Measurements from ENCODE around the gene SLC28A2. TPM values are rescaled to one million over a fixed set of nuclear protein-coding genes. Genes with fewer than 3 reads are reported as not detected.

SLC28A2 gene
- total RNA-seq, 1 donor from 2014 or later: 0.35 TPM

DNA sequence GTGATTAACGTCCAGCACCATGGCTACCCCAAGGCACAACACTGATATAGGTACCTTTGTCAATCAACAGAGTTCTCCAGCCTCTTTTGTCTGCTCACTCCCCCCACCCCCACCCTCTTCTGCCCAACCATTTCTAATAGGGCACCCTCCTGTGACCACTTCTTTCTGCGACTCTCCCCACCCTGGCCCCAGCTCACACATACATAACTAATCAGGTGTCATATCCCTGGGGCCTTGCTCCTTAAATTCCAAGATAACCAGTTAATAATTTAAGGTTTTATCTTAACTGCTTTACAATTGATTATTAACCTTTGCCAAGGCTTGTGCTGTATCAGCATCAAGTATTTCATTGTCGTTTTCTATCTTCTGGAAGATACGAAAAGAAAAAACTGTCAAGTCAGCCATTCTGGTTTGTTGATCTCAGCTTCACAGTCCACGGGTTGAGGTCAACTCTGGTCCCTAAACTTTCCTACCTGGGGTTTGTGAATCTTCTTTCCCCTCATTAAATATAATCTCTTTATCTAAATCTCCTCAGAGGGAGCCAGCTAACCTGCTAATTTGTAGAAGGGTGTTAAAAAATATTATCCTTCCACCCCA is 27.3 kb upstream of the SLC28A2 start:
- DNase-seq: no peak

DNA sequence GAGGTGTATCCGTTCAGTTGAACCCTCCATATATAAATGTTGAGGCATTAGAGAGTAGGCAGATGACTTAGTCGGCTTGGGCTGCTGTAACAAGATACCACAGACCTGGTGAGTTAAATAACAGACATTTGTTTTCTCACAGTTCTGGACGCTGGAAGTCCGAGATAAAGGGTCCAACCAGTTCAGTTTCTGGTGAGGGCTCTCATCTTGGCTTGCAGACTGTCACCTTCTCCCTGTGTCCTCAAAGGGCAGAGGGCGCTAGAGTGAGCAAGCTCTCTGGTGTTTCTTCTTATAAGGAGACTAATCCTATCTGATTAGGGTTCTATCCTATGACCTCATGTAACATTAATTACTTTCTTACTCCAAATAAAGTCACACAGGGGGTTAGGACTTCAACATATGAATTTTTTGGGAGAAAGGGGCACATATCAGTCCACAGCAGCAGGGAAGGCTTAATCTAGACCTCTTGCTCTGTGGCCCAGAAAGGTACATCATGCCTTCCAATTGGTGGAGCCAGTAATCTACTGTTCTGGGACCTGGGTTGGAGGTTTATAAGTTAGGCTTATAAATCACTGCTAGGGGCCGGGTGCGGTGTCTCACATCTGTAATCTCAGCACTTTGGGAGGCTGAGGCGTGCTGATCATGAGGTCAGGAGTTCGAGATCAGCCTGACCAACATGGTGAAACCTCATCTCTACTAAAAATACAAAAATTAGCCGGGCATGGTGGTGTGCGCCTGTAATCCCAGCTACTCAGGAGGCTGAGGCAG is 26.3 kb upstream of the SLC28A2 start:
- Histone ChIP-seq H3K9me3 (no peaks in the 10 kb centered on the region), H3K27ac (no peak overlapping the region), H3K36me3 (no peaks in the 10 kb centered on the region), H3K27me3 (peaks cover 13% of the 10 kb centered on the region), H3K4me3 (no peak overlapping the region), H3K4me1 (no peaks in the 10 kb centered on the region)
- ATAC-seq: no peak
- TF ChIP-seq, protein P1, sequence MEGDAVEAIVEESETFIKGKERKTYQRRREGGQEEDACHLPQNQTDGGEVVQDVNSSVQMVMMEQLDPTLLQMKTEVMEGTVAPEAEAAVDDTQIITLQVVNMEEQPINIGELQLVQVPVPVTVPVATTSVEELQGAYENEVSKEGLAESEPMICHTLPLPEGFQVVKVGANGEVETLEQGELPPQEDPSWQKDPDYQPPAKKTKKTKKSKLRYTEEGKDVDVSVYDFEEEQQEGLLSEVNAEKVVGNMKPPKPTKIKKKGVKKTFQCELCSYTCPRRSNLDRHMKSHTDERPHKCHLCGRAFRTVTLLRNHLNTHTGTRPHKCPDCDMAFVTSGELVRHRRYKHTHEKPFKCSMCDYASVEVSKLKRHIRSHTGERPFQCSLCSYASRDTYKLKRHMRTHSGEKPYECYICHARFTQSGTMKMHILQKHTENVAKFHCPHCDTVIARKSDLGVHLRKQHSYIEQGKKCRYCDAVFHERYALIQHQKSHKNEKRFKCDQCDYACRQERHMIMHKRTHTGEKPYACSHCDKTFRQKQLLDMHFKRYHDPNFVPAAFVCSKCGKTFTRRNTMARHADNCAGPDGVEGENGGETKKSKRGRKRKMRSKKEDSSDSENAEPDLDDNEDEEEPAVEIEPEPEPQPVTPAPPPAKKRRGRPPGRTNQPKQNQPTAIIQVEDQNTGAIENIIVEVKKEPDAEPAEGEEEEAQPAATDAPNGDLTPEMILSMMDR (IDR thresholded peaks at IDR 0.05): no peak
- intact Hi-C loops (cut with DNase I): no loop called here
- no peak for DNase-seq

More for the DNA sequence above, 27.3 kb upstream of the SLC28A2 start:
- Histone ChIP-seq H3K4me3 (no peak overlapping the region), H3K36me3 (no peaks in the 10 kb centered on the region), H3K4me1 (no peaks in the 10 kb centered on the region), H3K9me3 (no peaks in the 10 kb centered on the region), H3K27ac (no peak overlapping the region), H3K27me3 (peaks cover 13% of the 10 kb centered on the region)
- TF ChIP-seq, protein P1 (IDR thresholded peaks at IDR 0.05): no peak
- intact Hi-C loops (cut with DNase I): no loop called here
- no peak for ATAC-seq

DNA sequence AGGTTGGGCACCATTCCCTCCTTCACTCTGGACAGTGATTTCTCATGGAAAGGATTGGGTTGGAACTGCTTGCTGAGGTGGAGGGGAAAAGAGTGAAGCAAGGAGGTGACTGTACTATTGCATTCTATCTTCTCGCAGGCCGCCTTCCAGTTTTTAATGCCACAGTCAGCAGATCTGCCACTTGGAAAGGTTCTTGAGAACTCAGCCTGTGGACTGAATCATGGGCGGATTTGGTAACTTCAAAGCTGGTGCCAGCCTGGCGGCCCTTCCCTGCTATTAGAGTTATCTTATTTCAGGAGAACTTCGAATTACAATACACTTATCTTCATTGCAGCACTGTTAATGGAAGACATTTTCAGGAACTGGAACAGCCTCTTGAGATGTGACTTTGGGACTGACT is 23.1 kb upstream of the SLC28A2 start:
- Histone ChIP-seq H3K36me3 (no peaks in the 10 kb centered on the region), H3K9me3 (no peaks in the 10 kb centered on the region), H3K4me3 (no peak overlapping the region), H3K27ac (no peak overlapping the region), H3K4me1 (no peaks in the 10 kb centered on the region), H3K27me3 (peaks cover 3% of the 10 kb centered on the region)
- DNase-seq (no peak), ATAC-seq (no peak)
- TF ChIP-seq, protein P1 (IDR thresholded peaks at IDR 0.05): no peak
- intact Hi-C loops (cut with DNase I): no loop called here

DNA sequence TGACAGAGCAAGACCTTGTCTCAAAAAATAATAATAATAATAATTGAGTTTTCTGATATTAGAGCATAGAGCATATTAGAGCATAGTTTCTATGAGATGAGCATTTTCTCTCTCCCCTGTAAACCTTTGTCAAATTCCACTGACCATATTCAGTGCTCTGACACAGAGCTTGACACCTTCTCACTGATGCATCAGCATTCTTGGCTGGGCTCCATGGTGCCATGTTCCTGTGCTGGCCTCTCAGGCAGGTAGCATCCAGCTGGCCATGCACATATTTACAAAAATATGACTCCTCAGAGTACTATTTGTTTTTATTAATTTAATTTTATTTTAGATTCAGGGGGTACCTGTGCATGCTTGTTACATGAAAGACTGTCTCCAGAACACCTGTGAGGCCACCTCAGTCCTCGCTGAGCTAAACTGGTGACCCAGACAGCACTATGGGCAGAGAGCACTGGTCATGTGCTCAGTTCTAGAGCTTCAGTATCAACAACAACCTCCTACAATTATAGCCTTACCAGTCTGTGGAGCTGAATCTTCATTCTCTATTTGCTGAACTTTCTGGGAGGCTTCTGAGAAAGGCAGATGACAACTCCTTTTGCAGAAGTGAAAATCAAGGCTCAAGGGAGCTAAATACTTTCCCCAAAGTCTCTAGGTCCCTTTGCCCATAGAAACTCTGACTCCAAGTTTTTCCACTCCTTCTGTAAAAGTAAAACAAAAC is 21.6 kb upstream of the SLC28A2 start:
- Histone ChIP-seq H3K27me3 (no peaks in the 10 kb centered on the region), H3K4me1 (no peaks in the 10 kb centered on the region), H3K27ac (no peak overlapping the region), H3K4me3 (no peak overlapping the region), H3K9me3 (peaks cover 7% of the 10 kb centered on the region), H3K36me3 (no peaks in the 10 kb centered on the region)
- no peak for ATAC-seq
- DNase-seq: no peak
- TF ChIP-seq, protein P1 (IDR thresholded peaks at IDR 0.05): no peak
- intact Hi-C loops (cut with DNase I): no loop called here

DNA sequence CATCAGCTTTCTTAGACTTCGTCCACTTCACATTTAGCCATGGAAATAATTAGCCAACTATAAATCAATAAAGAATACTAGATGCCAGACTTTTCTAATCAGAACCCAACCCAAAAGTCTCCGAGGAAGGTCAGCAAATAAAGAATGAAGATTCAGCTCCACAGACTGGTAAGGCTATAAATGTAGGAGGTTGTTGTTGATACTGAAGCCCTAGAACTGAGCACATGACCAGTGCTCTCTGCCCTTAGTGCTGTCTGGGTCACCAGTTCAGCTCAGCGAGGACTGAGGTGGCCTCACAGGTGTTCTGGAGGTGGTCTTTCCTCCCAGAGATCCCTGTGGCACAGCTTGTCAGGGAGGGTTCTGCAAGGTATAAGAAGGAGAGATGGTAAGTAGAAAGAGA is 20.9 kb upstream of the SLC28A2 start:
- H3K36me3 ChIP-seq: no peaks in the 10 kb centered on the region
- intact Hi-C loops (cut with DNase I): no loop called here
- H3K27me3 ChIP-seq: no peaks in the 10 kb centered on the region
- no peak overlapping the region for H3K27ac ChIP-seq
- DNase-seq: no peak
- TF ChIP-seq, protein P1 (IDR thresholded peaks at IDR 0.05): no peak
- no peak overlapping the region for H3K4me3 ChIP-seq
- H3K9me3 ChIP-seq: peaks cover 8% of the 10 kb centered on the region
- H3K4me1 ChIP-seq: no peaks in the 10 kb centered on the region
- ATAC-seq: no peak
